ENCODE measurements around the gene B3GALT4.

B3GALT4 gene

DNA sequence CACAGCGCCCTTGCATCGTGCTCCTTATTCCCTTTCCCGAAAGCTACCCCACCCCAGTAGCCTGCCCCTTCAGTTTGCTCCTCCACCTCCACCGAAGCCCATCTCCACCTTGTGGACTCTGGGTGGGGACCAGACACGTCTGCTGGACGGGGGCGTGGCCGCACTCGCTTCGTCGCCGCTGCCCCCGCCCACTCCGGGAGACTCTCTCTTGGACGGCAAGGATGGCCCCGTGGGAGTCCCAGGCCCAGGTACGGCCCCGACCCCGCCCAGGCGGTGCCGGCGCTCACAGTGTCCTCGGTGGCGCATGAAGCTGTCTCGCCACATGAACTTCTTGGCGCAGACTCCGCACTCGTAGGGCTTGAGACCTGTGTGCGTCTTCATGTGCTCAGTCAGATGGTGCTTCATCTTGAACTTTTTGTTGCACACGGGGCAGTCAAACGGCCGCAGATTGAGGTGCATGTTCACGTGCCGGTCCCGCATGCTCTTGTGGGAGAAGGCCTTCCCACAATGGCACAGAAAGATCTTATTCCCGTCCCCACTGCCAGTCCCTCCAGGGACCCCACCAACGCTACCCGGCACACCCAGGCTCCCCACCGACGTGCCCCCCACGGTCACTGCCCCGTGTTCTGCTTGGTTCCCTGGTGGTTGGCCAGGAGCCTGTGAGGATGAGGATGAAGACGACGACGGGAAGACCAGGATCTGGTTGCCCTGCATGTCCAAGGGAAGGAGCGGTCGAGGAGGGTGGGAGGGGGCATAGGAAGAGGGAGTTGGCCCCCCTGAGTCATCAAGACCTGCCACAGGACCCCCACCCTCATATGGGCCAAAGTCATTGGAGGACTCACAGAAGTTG lies 38.2 kb downstream of the B3GALT4 start:
- Histone ChIP-seq H3K36me3 (ENCODE audit: control insufficient read depth, insufficient read depth, low read length) (peaks cover 17% of the 10 kb centered on the region), H3K27me3 (replicated peaks; ENCODE audit: control insufficient read depth, insufficient read depth, low read length, poor library complexity, severe bottlenecking) (no peaks in the 10 kb centered on the region), H3K4me3 (ENCODE audit: insufficient read depth, low read depth, low read length, poor library complexity, severe bottlenecking) (peak overlapping the region; percentile 92), H3K4me1 (ENCODE audit: control insufficient read depth, insufficient read depth, low read length, poor library complexity, severe bottlenecking) (peaks cover 42% of the 10 kb centered on the region), H3K27ac (ENCODE audit: insufficient read depth, low read length, poor library complexity, severe bottlenecking) (peak overlapping the region; percentile 100), H3K9me3 (ENCODE audit: control insufficient read depth, low read length) (no peaks in the 10 kb centered on the region)
- no peak for DNase-seq

- no peaks in the 10 kb centered on the region for H3K27me3 ChIP-seq (replicated peaks; ENCODE audit: control insufficient read depth, insufficient read depth, low read length, poor library complexity, severe bottlenecking)
- H3K4me3 ChIP-seq (ENCODE audit: insufficient read depth, low read depth, low read length, poor library complexity, severe bottlenecking): no peak overlapping the region
- DNase-seq: no peak
- H3K36me3 ChIP-seq (ENCODE audit: control insufficient read depth, insufficient read depth, low read length): peaks cover 26% of the 10 kb centered on the region
- H3K4me1 ChIP-seq (ENCODE audit: control insufficient read depth, insufficient read depth, low read length, poor library complexity, severe bottlenecking): peaks cover 46% of the 10 kb centered on the region
- no peaks in the 10 kb centered on the region for H3K9me3 ChIP-seq (ENCODE audit: control insufficient read depth, low read length)
- peak overlapping the region; percentile 100 for H3K27ac ChIP-seq (ENCODE audit: insufficient read depth, low read length, poor library complexity, severe bottlenecking)
Observed at GRCh38 chr6:33315793-33316602, 39.1 kb downstream of the B3GALT4 start.

DNA sequence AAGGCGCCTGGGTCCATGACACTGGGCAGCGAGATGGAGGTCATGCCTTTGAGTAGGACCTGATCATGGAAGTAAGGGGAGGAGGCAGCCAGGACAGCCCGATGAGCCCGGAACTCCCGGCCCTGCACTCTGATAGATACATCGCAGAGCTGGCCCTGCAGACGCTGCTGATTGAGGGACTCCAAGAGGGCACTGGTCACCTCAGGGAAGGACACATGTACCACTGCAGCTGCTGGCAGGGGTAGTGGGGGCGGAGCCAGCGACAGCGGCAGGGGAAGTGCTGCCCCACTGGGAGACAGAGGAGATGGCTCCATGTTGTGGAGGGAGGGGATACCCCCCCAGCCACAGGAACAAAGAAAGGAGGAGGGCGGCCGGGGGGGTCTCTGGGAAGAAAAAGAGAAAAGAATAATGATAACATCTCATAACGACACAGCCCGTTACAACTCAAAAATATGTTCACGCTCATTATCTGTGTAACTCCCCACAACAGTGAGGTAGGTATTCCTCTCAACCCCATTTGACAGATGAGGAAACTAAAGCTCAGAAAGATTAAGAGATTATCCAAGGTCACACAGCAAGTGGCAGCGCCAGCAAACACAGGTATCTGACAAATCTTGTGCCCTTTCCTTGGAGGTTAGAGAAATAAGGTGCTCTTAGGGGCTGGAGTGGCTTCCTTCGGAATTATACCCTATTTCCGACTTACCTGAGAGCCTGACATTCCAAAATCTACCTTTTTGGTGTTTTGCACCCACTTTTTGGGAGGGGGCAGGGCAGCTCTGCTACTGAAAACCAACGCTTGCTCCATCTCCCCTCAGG lies 39.9 kb downstream of the B3GALT4 start:
- H3K27ac ChIP-seq (ENCODE audit: insufficient read depth, low read length, poor library complexity, severe bottlenecking): peak overlapping the region; percentile 78
- H3K9me3 ChIP-seq (ENCODE audit: control insufficient read depth, low read length): no peaks in the 10 kb centered on the region
- peaks cover 27% of the 10 kb centered on the region for H3K36me3 ChIP-seq (ENCODE audit: control insufficient read depth, insufficient read depth, low read length)
- H3K4me1 ChIP-seq (ENCODE audit: control insufficient read depth, insufficient read depth, low read length, poor library complexity, severe bottlenecking): peaks cover 51% of the 10 kb centered on the region
- H3K27me3 ChIP-seq (replicated peaks; ENCODE audit: control insufficient read depth, insufficient read depth, low read length, poor library complexity, severe bottlenecking): no peaks in the 10 kb centered on the region
- DNase-seq: no peak
- H3K4me3 ChIP-seq (ENCODE audit: insufficient read depth, low read depth, low read length, poor library complexity, severe bottlenecking): peak overlapping the region; percentile 31

- H3K4me3 ChIP-seq (ENCODE audit: insufficient read depth, low read depth, low read length, poor library complexity, severe bottlenecking): peak overlapping the region; percentile 75
- peaks cover 48% of the 10 kb centered on the region for H3K4me1 ChIP-seq (ENCODE audit: control insufficient read depth, insufficient read depth, low read length, poor library complexity, severe bottlenecking)
- H3K27ac ChIP-seq (ENCODE audit: insufficient read depth, low read length, poor library complexity, severe bottlenecking): peak overlapping the region; percentile 78
Observed at GRCh38 chr6:33317419-33317668, 40.4 kb downstream of the B3GALT4 start.

GRCh38 chr6:33317669-33318425 lies 40.9 kb downstream of the B3GALT4 start, which contains the start of gene ZBTB22:
TSS of gene ZBTB22 (minus strand) at chr6:33317744. CDS start at chr6:33316916, 828 bp downstream.
- H3K27ac ChIP-seq (ENCODE audit: insufficient read depth, low read length, poor library complexity, severe bottlenecking): peak within 1 kb of the TSS; percentile 78
- H3K36me3 ChIP-seq (ENCODE audit: control insufficient read depth, insufficient read depth, low read length): peaks cover 27% of the 10 kb centered on the region
- H3K4me3 ChIP-seq (ENCODE audit: insufficient read depth, low read depth, low read length, poor library complexity, severe bottlenecking): peak within 1 kb of the TSS; percentile 75
- H3K27me3 ChIP-seq (replicated peaks; ENCODE audit: control insufficient read depth, insufficient read depth, low read length, poor library complexity, severe bottlenecking): no peaks in the 10 kb centered on the region
- H3K4me1 ChIP-seq (ENCODE audit: control insufficient read depth, insufficient read depth, low read length, poor library complexity, severe bottlenecking): peaks cover 46% of the 10 kb centered on the region
- DNase-seq: peak; percentile 93 to 97 (median 93)
- no peaks in the 10 kb centered on the region for H3K9me3 ChIP-seq (ENCODE audit: control insufficient read depth, low read length)

More at GRCh38 chr6:33317419-33317668, 40.4 kb downstream of the B3GALT4 start:
- Histone ChIP-seq H3K9me3 (ENCODE audit: control insufficient read depth, low read length) (no peaks in the 10 kb centered on the region), H3K27me3 (replicated peaks; ENCODE audit: control insufficient read depth, insufficient read depth, low read length, poor library complexity, severe bottlenecking) (no peaks in the 10 kb centered on the region), H3K36me3 (ENCODE audit: control insufficient read depth, insufficient read depth, low read length) (peaks cover 27% of the 10 kb centered on the region)
- no peak for DNase-seq

GRCh38 chr6:33318426-33319073 lies 41.6 kb downstream of the B3GALT4 start:
- DNase-seq: no peak
- H3K9me3 ChIP-seq (ENCODE audit: control insufficient read depth, low read length): no peaks in the 10 kb centered on the region
- H3K4me1 ChIP-seq (ENCODE audit: control insufficient read depth, insufficient read depth, low read length, poor library complexity, severe bottlenecking): peaks cover 49% of the 10 kb centered on the region
- peak overlapping the region; percentile 75 for H3K4me3 ChIP-seq (ENCODE audit: insufficient read depth, low read depth, low read length, poor library complexity, severe bottlenecking)
- H3K36me3 ChIP-seq (ENCODE audit: control insufficient read depth, insufficient read depth, low read length): peaks cover 27% of the 10 kb centered on the region
- no peaks in the 10 kb centered on the region for H3K27me3 ChIP-seq (replicated peaks; ENCODE audit: control insufficient read depth, insufficient read depth, low read length, poor library complexity, severe bottlenecking)
- H3K27ac ChIP-seq (ENCODE audit: insufficient read depth, low read length, poor library complexity, severe bottlenecking): peak overlapping the region; percentile 78

DNA sequence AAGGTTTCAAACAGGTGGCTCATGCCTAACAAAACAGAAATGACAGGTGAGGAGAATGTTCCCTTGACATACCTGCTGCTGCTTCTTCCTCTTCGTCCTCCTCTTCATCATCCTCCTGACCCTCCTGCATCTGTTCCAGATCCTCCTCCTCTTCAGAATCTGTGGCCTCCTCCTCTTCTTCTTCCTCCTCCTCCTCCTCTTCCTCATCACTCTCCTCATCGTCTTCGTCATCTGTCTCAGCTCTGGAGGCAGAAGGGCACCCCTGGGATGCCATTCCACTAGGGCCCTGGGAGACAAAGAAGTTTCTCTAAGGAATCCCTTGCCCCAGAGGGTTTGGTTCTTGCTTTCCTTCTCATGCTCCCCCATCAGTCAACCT lies 43.0 kb downstream of the B3GALT4 start:
- no peaks in the 10 kb centered on the region for H3K27me3 ChIP-seq (replicated peaks; ENCODE audit: control insufficient read depth, insufficient read depth, low read length, poor library complexity, severe bottlenecking)
- peaks cover 27% of the 10 kb centered on the region for H3K36me3 ChIP-seq (ENCODE audit: control insufficient read depth, insufficient read depth, low read length)
- no peak for DNase-seq
- H3K4me1 ChIP-seq (ENCODE audit: control insufficient read depth, insufficient read depth, low read length, poor library complexity, severe bottlenecking): peaks cover 47% of the 10 kb centered on the region
- peak overlapping the region; percentile 14 for H3K27ac ChIP-seq (ENCODE audit: insufficient read depth, low read length, poor library complexity, severe bottlenecking)
- H3K4me3 ChIP-seq (ENCODE audit: insufficient read depth, low read depth, low read length, poor library complexity, severe bottlenecking): no peak overlapping the region
- no peaks in the 10 kb centered on the region for H3K9me3 ChIP-seq (ENCODE audit: control insufficient read depth, low read length)

GRCh38 chr6:33320315-33321181 lies 43.6 kb downstream of the B3GALT4 start:
- Histone ChIP-seq H3K27me3 (replicated peaks; ENCODE audit: control insufficient read depth, insufficient read depth, low read length, poor library complexity, severe bottlenecking) (no peaks in the 10 kb centered on the region), H3K27ac (ENCODE audit: insufficient read depth, low read length, poor library complexity, severe bottlenecking) (peak overlapping the region; percentile 84), H3K9me3 (ENCODE audit: control insufficient read depth, low read length) (no peaks in the 10 kb centered on the region), H3K4me1 (ENCODE audit: control insufficient read depth, insufficient read depth, low read length, poor library complexity, severe bottlenecking) (peaks cover 41% of the 10 kb centered on the region), H3K4me3 (ENCODE audit: insufficient read depth, low read depth, low read length, poor library complexity, severe bottlenecking) (no peak overlapping the region), H3K36me3 (ENCODE audit: control insufficient read depth, insufficient read depth, low read length) (peaks cover 27% of the 10 kb centered on the region)
- no peak for DNase-seq

Measured in effector memory CD4-positive, alpha-beta T cell (primary cell).